HL-60/S4 (cell line): ENCODE data around the gene PLAC8L1.
"Not testable (repeated sequence)": the region's sequence is repeated elsewhere in the genome, so short reads cannot be mapped to it uniquely, and the experiment has no call there.

Experiments used
- in situ Hi-C: fragments of 300-500 bp; cut with MboI; formaldehyde crosslinking; loops from 2 replicates; pipeline ENCODE4 v1.14.3; 2022; ENCODE audit warnings: low sequenced_read_pairs

The PLAC8L1 gene, protein sequence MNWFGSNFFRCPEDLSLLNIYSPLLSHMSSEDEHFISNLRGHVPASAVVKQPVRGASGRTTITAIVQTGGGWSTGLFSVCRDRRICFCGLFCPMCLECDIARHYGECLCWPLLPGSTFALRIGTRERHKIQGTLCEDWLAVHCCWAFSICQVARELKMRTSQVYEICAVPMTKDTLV

GRCh38 chr5:146105477-146105876, at the start of gene PLAC8L1:
PLAC8L1 (minus strand) TSS chr5:146105577; CDS start chr5:146104311, 1,266 bp downstream.
- in situ Hi-C loops, result no loop called here

GRCh38 chr5:146151970-146152369, 46.6 kb upstream of the PLAC8L1 start:
- in situ Hi-C loops, result no loop called here

- in situ Hi-C loops, result no loop called here
Observed at GRCh38 chr5:146137967-146138403, 32.6 kb upstream of the PLAC8L1 start.

GRCh38 chr5:146130440-146131045, 25.2 kb upstream of the PLAC8L1 start:
- in situ Hi-C loops, result no loop called here

DNA sequence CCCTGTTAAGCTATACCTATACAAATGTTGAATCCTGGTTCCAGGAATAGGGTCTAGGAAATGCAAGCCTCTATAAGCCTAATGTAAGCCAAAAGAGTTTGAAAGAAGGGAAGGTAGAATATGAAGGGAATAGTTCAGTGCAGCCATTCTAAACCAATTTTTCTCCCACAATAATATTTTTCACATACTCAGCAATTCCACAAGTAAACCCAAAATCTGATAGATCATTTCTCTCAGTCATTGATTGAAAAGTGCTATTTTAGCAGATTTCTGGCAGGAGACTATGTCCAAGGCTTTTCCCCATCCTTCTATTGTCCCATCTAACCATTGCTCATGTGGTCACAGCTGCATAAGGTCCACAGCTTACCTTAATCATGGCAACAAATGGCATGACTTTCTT, 20.7 kb upstream of the PLAC8L1 start:
- in situ Hi-C loops, result no loop called here

- in situ Hi-C loops, result no loop called here
Observed at GRCh38 chr5:146124580-146124979, 19.2 kb upstream of the PLAC8L1 start.

- in situ Hi-C loops, result not testable (repeated sequence)
Observed at GRCh38 chr5:146121451-146121850, 16.1 kb upstream of the PLAC8L1 start.

DNA sequence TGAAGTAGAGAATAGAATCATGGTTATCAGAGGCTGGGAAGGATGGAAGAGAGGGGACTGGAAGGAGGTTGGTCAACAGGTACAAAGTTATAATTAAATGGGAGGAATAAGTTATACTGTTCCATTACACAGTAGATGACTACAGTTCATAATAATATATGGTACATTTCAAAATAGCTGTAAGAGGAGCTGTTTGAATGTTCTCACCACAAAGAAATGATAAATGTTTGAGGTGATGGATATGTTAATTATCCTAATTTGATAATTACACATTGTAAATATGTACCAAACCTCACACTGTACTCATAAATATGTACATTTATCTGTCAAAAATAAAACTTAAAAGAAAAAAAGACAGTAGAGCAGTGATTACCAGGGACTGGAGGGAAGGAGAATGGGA, 12.9 kb upstream of the PLAC8L1 start:
- in situ Hi-C loops, result no loop called here

DNA sequence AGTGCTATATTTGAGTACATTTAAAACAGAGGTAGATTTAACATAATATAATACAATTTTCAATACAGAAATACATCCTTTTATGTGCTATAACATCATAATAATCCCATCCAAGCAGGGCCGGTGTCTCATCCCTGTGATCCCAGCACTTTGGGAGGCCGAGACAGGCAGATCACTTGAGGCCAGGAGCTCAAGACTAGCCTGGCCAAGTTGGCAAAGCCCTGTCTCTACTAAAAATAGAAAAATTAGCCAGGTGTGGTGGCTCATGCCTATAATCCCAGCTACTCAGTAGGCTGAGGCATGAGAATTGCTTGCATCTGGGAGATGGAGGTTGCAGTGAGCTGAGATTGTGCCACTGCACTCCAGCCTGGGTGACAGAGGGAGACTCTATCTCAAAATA, 11.8 kb upstream of the PLAC8L1 start:
- in situ Hi-C loops, result not testable (repeated sequence)

DNA sequence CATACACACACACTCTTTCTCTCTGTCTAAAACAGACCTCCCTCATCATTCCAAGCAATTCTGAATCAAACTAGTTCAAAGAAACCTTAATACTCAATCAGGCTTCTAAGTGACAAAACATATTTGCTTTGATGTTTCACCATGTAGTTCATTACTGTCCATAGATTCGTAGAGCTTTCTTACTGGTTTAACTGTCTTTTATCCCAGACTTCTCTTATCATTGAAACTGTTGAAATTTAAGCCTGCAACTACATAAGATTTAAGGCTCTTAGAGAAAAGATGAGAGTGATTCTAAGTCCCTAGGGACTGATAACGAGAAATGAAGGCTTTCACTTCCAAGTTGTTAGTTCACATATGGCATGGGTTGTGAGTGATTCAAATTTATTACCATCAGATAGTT, 11.0 kb upstream of the PLAC8L1 start:
- in situ Hi-C loops, result no loop called here

DNA sequence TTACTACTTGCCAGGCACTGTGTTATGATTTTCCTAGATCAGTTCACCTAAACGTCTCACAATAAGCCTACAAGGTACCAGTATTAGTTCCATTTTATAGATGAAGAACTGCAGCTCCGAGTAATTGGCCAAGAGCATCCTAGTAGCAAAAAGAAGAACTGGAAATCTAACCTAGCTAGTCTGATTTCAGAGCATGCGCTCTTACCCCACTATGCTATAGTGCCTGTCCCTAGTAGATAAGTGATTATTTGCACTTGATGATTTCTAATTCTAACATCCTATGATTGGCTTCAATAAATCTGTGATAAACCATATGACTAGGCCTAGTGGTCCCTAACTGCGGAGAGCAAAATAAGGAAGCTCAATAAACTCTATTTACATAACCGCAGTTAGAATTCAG, 7.1 kb upstream of the PLAC8L1 start:
- in situ Hi-C loops, result no loop called here

DNA sequence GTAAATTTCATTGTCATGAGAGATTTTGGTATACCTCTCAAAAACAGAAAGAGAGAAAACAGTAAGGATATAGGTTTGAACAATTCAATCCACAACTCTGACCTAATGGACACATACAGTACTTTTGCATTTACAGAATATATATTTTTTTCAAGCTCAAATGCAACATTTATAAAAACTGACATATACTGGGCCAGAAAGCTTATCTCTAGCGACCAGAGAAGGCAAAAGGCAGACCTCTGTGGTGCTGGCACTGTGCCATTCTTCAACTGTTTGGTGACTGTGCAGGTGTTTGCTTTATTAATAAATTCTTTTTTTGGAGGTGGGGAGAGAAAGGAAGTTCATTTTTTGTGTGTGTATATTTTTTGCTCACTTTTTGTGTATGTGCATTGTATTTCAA, 6.0 kb upstream of the PLAC8L1 start:
- in situ Hi-C loops, result no loop called here

- in situ Hi-C loops, result no loop called here
Observed at GRCh38 chr5:146109379-146109778, 4.0 kb upstream of the PLAC8L1 start.

DNA sequence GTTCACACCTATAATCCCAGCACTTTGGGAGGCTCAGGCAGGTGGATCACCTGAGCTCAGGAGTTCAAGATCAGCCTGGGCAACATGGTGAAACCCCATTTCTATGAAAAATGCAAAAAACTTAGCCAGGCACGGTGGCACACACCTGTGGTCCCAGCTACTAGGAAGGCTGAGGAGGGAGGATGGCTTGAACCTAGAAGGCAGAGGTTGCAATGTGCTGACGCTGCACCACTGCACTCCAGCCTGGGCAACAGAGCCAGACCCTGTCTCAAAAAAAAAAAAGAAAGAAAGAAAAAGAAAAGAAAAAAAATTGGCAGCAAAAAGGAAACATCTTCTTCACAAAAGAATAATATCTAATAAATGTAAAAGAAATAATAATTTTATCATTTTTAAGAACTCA, 3.5 kb upstream of the PLAC8L1 start:
- in situ Hi-C loops, result not testable (repeated sequence)

- in situ Hi-C loops, result no loop called here
Observed at GRCh38 chr5:146107901-146108300, 2.5 kb upstream of the PLAC8L1 start.

- in situ Hi-C loops, result no loop called here
Observed at GRCh38 chr5:146103594-146103993, 1.8 kb downstream of the PLAC8L1 start.

DNA sequence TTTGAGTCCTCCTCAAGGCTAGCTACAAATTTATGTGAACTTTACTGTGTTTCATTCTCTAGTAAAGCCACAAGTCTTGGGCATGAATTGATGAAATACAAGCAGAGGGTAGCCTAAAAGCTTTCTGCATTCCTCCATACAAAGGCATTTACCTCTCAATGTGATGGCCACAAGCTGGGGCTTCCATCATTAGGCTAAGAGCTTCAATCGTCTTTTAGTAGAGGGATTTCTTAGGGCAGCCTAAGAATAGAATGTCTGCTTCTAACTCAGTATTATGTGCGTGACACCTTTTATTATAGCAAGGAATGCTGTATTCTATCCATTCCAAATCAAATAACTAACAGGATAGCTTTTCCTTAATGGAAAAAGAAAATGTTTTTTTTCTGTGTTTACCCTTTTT, 3.7 kb downstream of the PLAC8L1 start:
- in situ Hi-C loops, result no loop called here

DNA sequence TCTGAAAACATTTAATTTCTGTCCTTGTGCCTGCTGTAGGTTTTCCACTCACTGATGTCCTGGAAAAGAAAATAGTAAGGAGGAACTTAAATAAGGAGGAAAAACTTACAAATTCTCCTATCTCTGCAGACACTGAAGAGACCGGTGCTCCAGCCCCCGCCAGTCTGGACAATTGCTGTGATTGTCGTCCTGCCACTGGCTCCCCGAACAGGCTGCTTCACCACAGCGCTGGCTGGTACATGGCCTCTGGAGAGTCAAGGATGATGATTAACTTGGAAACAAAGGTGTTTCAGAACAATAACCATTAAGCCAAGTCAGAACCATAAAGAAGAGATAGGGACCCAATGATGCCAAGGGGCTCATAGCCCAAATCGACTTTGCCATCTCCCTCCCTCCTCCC, 7.3 kb downstream of the PLAC8L1 start:
- in situ Hi-C loops, result no loop called here

- in situ Hi-C loops, result no loop called here
Observed at GRCh38 chr5:146091881-146092280, 13.5 kb downstream of the PLAC8L1 start.

- in situ Hi-C loops, result no loop called here
Observed at GRCh38 chr5:146089287-146089686, 16.1 kb downstream of the PLAC8L1 start.

DNA sequence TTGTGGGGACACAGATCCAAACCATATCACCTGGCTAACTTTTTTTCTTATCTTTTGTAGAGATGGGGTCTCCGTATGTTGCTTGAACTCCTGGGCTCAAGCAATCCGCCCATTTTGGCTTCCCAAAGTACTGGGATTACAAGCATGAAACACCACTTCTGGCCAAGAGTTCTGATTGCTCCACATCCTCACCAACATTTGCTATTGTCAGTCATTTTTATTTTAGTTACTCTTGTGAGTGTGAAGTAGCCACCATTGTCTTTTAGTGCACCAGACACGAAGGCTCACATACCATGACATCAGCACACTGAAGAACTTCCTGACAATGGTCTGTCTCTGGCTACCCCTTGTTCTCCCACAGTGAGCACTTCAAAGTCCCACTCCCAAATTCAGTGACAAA, 17.3 kb downstream of the PLAC8L1 start:
- in situ Hi-C loops, result no loop called here

- in situ Hi-C loops, result no loop called here
Observed at GRCh38 chr5:146084376-146084775, 21.0 kb downstream of the PLAC8L1 start.

DNA sequence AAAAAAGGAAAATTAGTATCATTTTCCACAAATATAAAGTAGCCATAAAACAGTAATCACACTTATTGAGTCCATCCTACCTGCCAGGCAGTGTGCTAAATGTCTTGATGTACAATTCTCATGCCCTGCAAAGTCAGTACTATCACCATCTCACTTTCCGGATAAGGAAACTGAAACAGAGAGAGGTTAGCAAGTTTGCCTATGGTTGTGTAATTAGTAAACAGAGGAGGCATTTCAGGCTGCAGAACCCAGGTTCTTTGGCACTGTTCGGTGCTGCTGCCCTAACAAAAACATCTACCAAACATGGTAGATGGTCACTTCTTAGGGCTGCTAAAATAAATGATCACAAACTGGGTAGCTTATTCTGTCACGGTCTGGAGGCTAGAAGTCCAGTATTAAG, 22.6 kb downstream of the PLAC8L1 start:
- in situ Hi-C loops, result no loop called here
